SHP77 (cell line): ENCODE data around the gene SH3RF3.

Experiments used
- DNase-seq, 2 experiments: peaks; one replicate each; lab custom pipeline; 2025; lab: John Stamatoyannopoulos, UW

SH3RF3 gene

GRCh38 chr2:109436610-109437225 lies 307.7 kb downstream of the SH3RF3 start:
- no peak for DNase-seq

DNA sequence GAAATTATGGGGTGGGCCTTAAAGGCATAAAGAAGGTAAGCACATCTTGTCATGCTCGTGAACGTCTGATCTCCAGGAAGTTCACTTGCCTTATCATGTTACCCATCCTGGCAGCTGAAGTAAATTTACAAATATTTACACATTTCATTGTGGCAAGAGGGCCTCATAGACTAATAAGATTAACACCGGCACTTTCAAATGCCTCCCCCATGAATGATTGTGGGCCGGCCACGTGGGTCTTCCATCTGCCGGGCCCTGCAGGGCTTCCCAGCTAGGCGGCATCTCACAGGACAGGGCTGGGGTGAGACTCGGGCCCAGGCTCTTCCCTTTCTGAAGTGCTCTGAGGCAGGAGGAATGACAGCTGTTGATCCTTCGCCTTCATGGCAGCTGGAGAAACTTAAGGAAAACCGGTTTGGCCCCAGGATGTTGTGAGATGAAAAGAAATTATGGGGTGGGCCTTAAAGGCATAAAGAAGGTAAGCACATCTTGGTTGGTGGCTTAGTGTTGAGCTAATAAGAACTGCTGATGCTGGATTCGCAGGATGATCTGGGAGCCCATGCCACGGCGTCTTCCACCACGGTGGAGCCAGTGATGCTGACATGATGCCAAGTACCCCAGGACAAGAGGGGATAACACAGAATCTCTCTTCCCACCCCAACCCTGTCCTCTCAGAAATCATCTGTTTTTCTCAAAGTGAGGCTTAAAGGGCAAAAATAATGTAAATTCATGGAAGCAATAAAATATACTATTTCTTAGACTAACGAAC lies 308.5 kb downstream of the SH3RF3 start:
- DNase-seq, result no peak

DNA sequence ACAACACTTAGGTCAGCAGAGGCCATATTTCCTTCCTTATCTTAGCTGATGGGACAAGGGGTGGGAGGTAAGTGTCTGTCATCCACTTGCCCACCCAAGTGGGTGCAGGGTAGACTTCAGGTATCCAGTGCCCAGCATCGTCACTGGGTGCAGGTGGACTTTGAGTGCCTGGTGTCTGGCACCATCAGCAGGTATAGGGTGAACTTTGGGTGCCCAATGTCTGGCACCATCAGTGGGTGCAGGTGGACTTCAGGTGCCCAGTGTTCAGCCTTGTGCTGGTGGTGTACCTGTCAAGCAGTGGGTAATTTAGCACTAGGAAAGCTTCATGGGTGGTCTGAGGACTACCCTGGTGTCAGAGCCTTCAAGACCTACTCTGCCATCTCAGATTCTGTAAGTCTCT lies 309.1 kb downstream of the SH3RF3 start:
- DNase-seq, result no peak

- DNase-seq, result no peak
These were observed 309.9 kb downstream of the SH3RF3 start for GRCh38 chr2:109438773-109439389.

DNA sequence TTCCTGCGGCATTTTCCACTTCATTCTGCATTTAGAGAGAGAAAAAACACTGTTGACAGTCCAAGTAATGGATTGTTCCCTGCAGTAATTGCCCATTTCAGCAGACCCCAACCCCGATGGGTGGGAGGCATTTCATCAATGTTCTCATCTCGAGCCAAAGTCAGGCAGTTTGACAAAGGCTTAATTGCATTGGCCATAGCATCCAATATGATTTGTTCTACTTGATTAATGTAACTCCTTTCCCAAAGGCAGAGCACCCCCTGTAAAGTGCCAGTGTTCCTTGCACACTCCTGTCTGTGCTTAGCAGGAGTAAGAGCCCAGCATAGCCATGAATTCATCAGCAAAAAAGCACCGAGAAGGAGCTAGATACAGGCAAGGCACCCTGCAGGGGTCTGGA lies 310.4 kb downstream of the SH3RF3 start:
- no peak for DNase-seq

DNA sequence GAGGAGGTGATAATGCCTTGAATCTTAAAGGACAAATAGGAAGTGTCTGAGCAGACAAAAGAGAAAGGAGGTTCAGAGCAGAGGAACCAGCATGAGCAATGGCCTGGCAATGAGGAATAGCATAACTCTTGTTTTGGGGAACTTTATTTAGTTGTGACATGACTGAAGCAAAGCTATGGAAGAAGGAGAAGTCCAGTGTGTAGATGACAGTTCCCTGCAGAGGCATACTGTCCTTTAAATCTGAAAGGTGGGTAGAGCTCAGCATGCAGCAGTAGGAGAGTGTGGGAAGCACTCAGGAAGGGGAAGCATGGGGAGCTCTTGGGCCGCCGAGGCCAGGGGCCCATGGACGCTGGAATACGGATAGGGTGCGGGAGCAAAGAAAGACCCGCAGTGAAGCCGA lies 311.0 kb downstream of the SH3RF3 start:
- no peak for DNase-seq

GRCh38 chr2:109440499-109441156 lies 311.6 kb downstream of the SH3RF3 start:
- DNase-seq, result no peak

GRCh38 chr2:109442715-109443319 lies 313.8 kb downstream of the SH3RF3 start:
- DNase-seq, result no peak

DNA sequence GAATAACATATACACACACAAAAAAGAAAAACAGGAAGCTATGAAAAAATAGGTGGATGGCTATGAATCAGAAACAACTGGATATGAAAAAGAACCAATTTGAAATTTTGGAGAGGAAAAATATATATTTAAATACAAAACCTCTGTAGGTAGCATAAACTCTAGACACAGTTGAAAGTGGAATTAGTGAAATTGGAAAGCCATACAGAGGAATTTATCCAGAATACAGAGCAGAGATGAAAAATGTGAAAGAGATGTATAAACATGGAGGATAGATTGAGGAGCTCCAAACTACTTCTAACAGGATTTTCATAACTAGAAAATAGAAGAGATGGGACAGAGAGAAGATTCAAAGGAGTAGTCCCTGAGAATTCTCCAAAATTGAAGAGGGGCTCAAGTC lies 315.9 kb downstream of the SH3RF3 start:
- no peak for DNase-seq

DNA sequence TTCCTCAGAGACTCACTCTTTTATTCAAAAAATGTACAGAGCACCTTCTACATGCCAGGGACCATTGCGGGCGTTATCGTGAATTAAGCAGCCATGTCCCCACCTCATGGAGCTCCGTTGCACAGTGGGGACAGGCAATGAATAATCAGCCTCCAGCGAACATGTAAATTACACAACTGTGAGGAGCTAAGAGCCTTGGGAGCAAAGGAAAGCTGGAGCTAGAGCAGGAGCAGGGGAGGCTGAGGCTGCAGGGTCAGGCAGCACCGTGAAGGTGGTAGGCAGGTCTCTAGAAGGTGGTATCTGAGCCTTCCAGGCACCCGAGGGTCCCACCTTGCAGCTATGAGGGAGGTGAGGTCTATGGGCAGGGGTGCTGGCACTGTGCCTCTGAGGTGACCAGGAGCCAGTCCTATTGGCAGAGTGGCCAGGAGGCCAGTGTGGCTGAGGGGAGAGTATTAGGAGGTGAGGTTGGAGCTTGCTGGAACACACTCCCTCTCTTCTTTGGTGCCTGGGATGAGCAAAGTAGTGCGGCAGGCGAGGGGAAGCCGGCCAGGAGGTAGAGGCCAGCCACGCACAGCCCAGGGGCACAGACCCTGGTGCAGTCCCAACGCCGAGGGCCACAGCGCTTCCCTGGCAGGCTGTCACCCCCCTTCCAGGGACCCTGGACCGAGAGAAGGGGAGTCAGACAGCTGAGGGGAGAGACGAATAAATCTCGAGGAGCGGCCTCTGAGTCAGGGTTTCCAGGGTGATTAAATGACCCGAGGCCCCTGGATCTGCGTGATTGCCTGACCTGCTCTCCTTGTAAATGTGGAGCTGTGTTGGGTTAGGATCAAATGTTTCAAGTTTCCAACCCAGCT lies 317.5 kb downstream of the SH3RF3 start:
- no peak for DNase-seq

- DNase-seq, result no peak
These were observed 318.3 kb downstream of the SH3RF3 start for GRCh38 chr2:109447251-109447661.

- DNase-seq, result no peak
These were observed 318.8 kb downstream of the SH3RF3 start for GRCh38 chr2:109447776-109448175.

GRCh38 chr2:109448207-109448606 lies 319.2 kb downstream of the SH3RF3 start:
- DNase-seq, result no peak

GRCh38 chr2:109448946-109449788 lies 320.2 kb downstream of the SH3RF3 start:
- DNase-seq, result no peak

GRCh38 chr2:109450574-109451273 lies 321.7 kb downstream of the SH3RF3 start:
- no peak for DNase-seq

GRCh38 chr2:109451671-109452070 lies 322.7 kb downstream of the SH3RF3 start:
- no peak for DNase-seq

DNA sequence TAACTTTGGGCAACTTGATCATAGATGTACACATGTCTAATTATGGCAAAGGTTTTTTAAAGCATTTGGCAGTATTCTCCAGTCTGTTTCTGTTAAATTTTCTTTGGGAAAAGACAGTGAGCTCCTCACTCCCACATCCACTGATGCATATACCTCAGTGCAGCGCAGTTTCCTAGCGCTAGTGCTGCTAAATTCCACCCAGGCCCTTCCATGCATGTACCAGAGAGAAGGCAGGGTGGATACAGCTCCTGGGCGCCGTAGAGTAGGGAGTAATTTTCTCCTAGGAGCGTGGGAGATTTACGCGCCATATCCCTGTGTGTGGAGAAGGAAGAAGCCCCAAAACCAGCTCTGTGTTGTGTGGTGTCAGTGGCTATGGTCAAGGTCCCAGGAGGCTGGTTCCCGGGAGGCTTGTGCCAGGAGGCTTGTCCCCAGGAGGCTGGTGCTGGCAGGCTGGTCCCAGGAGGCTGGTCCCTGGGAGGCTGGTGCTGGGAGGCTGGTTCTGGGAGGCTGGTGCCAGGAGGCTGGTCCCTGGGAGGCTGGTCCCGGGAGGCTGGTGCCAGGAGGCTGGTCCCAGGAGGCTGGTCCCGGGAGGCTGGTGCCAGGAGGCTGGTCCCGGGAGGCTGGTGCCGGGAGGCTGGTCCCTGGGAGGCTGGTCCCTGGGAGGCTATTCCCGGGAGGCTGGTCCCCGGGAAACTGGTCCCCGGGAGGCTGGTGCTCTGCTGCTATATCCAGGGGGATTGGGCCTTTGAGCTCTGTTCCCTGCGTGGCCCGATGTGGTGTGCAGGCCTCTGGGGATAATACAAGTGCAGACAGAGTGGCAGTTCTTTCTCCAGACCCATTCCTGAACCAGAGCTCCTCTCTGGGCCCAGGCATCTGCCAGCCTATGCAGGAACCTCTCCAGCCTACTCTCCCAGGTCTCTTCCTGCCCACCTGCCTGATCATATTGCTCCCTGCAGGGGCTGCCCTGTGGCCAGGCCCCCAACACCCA lies 323.6 kb downstream of the SH3RF3 start:
- no peak for DNase-seq

GRCh38 chr2:109453371-109453995 lies 324.5 kb downstream of the SH3RF3 start:
- no peak for DNase-seq
